OCI-LY1 (cell line): ENCODE measurements around the gene EIF2B2.

Experiments used
- EZH2 ChIP-seq: fragments of 200-600 bp; sonication (generic), shearing (Covaris generic); IDR thresholded peaks from 2 replicates; pipeline ENCODE4 v1.8.0; 2017; ENCODE audit warnings: borderline replicate concordance, mixed run types, mild to moderate bottlenecking, antibody characterized with exemption, low read length, moderate library complexity, mixed read lengths
- TF ChIP-seq, protein P1 (sequence below): fragments of 200-600 bp; sonication (generic), shearing (Covaris generic); IDR thresholded peaks from 2 replicates; pipeline ENCODE4 v1.5.1; 2017; ENCODE audit warnings: mild to moderate bottlenecking, antibody characterized with exemption, low read length, moderate library complexity, mixed read lengths

- TF ChIP-seq, protein P1, sequence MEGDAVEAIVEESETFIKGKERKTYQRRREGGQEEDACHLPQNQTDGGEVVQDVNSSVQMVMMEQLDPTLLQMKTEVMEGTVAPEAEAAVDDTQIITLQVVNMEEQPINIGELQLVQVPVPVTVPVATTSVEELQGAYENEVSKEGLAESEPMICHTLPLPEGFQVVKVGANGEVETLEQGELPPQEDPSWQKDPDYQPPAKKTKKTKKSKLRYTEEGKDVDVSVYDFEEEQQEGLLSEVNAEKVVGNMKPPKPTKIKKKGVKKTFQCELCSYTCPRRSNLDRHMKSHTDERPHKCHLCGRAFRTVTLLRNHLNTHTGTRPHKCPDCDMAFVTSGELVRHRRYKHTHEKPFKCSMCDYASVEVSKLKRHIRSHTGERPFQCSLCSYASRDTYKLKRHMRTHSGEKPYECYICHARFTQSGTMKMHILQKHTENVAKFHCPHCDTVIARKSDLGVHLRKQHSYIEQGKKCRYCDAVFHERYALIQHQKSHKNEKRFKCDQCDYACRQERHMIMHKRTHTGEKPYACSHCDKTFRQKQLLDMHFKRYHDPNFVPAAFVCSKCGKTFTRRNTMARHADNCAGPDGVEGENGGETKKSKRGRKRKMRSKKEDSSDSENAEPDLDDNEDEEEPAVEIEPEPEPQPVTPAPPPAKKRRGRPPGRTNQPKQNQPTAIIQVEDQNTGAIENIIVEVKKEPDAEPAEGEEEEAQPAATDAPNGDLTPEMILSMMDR = no peak
- TF ChIP-seq EZH2 = no peak
Measured at GRCh38 chr14:74960736-74961135, 42.0 kb upstream of the EIF2B2 start.
